Common myeloid progenitor, CD34-positive (primary cell): ENCODE results near the gene RNU7-1.

ENCODE experiments used
- CTCF ChIA-PET: fragments of 350-600 bp; sonication (Branson Sonifier 250); formaldehyde crosslinking; loops from one replicate; lab custom pipeline; 2021; ENCODE audit warnings: antibody characterized with exemption; lab: Charles Lee
- POLR2A ChIA-PET: fragments of 350-600 bp; sonication (Branson Sonifier 250); formaldehyde crosslinking; loops from one replicate; lab custom pipeline; 2021; ENCODE audit warnings: antibody characterized with exemption; lab: Charles Lee
- DNase-seq, 3 donors: peaks; one replicate each; pipeline versions ENCODE4 v3.0.0 to v3.0.0-alpha.2; 2013
- H3K27ac ChIP-seq, 2 experiments: 1 replicate in 1 of 2; 2 replicates in 1 of 2; pipeline ENCODE4 v1.7.0; 2013; ENCODE audit warnings: inconsistent platforms in 2 of 2, low read length in 2 of 2, mild to moderate bottlenecking in 2 of 2, low read depth in 1 of 2, moderate library complexity in 1 of 2; ENCODE audit not compliant: severe bottlenecking in 2 of 2, insufficient read depth in 1 of 2, poor library complexity in 1 of 2
- H3K27me3 ChIP-seq, 5 experiments: replicated peaks in 2 of 5; 1 replicate in 3 of 5; 2 replicates in 2 of 5; pipeline versions ENCODE4 v1.6.1 to v1.7.0; 2013; ENCODE audit warnings: low read length in 4 of 5, mild to moderate bottlenecking in 2 of 5, moderate library complexity in 2 of 5, inconsistent platforms in 1 of 5; ENCODE audit not compliant: insufficient read depth in 5 of 5, control insufficient read depth in 4 of 5
- H3K36me3 ChIP-seq, 4 experiments: 1 replicate in 2 of 4; 2 replicates in 2 of 4; pipeline versions ENCODE4 v1.6.1 to v1.7.0; 2013; ENCODE audit warnings: low read length in 3 of 4, control low read depth in 1 of 4, mild to moderate bottlenecking in 1 of 4; ENCODE audit not compliant: control insufficient read depth in 4 of 4, insufficient read depth in 4 of 4
- H3K4me1 ChIP-seq, 4 experiments: 1 replicate in 3 of 4; 2 replicates in 1 of 4; pipeline versions ENCODE4 v1.6.1 to v1.7.1; 2013; ENCODE audit warnings: low read length in 3 of 4, mild to moderate bottlenecking in 3 of 4, control low read depth in 1 of 4, inconsistent platforms in 1 of 4, moderate library complexity in 1 of 4; ENCODE audit not compliant: control insufficient read depth in 4 of 4, insufficient read depth in 4 of 4; ENCODE audit errors: control extremely low read depth in 1 of 4
- H3K4me3 ChIP-seq, 7 experiments: 1 replicate in 4 of 7; 2 replicates in 3 of 7; pipeline versions ENCODE4 v1.5.1 to v1.7.0; 2013; ENCODE audit warnings: mild to moderate bottlenecking in 7 of 7, low read length in 6 of 7, moderate library complexity in 6 of 7, inconsistent platforms in 2 of 7, low read depth in 2 of 7, control low read depth in 1 of 7; ENCODE audit not compliant: insufficient read depth in 4 of 7, control insufficient read depth in 1 of 7; ENCODE audit errors: extremely low read depth in 1 of 7
- H3K9me3 ChIP-seq, 5 experiments: 1 replicate in 4 of 5; 2 replicates in 1 of 5; pipeline versions ENCODE4 v1.6.1 to v1.7.1; 2013; ENCODE audit warnings: low read length in 4 of 5, mild to moderate bottlenecking in 2 of 5, inconsistent platforms in 1 of 5, low read depth in 1 of 5, moderate library complexity in 1 of 5; ENCODE audit not compliant: control insufficient read depth in 4 of 5, insufficient read depth in 2 of 5; ENCODE audit errors: control extremely low read depth in 1 of 5
- WGBS: methylation state at CpG from one replicate; pipeline ENCODE4 v1.1.5; 2013; ENCODE audit not compliant: insufficient coverage; 5-methylcytosine and 5-hydroxymethylcytosine counted together

The RNU7-1 gene

DNA sequence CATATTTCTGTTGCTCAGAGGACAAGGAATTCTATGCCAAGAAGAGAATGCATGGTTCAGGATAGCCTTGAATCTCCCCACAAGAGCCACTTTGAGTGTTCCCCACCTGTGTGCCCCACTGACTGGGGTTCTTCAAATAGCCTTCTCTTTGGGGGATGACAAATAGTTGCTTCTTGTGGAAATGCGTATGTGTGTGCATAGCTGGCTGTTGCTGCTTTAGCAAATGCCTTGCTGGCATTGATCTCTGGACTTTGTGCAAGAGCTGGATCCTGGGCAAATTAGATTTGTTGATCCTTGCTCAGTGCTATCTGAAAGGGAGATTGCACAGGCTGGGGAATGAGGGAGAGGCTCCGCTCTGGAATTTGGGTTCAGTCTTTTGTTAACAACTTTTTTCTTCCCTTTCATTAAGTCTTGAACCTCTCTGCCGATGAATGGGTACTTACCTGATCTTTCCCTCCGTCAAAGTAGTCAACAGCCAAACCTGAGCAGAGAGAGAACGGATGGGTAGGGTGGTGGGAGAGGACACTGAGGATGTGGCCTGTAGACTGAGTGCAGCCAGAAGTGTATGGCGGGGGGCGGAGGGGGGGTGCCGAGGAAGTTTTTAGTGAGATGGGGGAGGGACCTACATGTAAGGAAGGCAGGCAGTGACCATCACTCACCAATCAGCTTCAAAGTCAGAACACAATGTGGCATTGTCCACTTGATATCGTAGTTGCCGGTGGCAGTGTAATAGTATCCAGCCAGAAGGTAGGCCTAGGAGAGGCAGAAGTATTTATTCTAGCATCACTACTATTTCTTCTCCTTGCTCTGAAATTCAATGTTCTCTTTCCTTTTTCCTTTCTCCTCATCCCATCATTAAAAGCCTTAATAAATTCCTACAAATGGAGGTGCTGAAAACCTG lies 37.8 kb downstream of the RNU7-1 start:
- H3K36me3 ChIP-seq: peaks cover 26 to 82% (median 68%) of the 10 kb centered on the region in 4 experiments
- DNase-seq: no peak
- H3K9me3 ChIP-seq: no peaks in the 10 kb centered on the region
- H3K4me3 ChIP-seq: no peak overlapping the region
- WGBS: 95% methylated on average over 7 of the region's 10 CpGs
- H3K27ac ChIP-seq: no peak overlapping the region
- CTCF ChIA-PET: no interaction called here
- H3K27me3 ChIP-seq: no peaks in the 10 kb centered on the region
- POLR2A ChIA-PET: no interaction called here
- peaks cover 0 to 3% (median 0%) of the 10 kb centered on the region in 4 experiments for H3K4me1 ChIP-seq

DNA sequence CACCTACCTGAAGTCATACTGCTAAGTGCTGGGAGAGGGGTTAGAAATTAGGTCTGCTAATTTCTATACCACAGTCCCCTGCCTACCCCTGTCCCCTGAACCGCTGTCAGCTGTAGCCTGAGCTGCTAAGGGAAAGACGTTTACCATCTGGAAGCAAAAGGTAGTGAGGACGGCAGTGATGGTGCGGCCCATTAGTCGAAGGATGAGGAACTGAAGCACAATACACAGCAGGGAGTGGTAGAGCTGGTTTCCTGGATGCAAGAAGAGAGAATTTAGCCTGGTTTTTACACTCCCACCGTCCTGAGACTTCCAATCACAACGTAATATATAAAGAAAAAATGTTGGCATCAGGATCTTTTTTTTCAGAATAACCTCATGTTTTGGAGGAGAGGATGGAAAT lies 38.9 kb downstream of the RNU7-1 start:
- H3K4me3 ChIP-seq: no peak overlapping the region
- ChIA-PET POLR2A (no interaction called here), CTCF (interaction anchor here (1.0 kb wide), 1 partner anchor 39 kb away, joined by 3 read pairs; the partner anchor contains the start of genes C12orf57 and RNU7-1)
- H3K4me1 ChIP-seq: peaks cover 0 to 3% (median 0%) of the 10 kb centered on the region in 4 experiments
- no peaks in the 10 kb centered on the region for H3K27me3 ChIP-seq
- H3K36me3 ChIP-seq: peaks cover 22 to 71% (median 63%) of the 10 kb centered on the region in 4 experiments
- no peaks in the 10 kb centered on the region for H3K9me3 ChIP-seq
- no peak for DNase-seq
- WGBS: 94% methylated on average over 3 of the region's 7 CpGs
- no peak overlapping the region for H3K27ac ChIP-seq

DNA sequence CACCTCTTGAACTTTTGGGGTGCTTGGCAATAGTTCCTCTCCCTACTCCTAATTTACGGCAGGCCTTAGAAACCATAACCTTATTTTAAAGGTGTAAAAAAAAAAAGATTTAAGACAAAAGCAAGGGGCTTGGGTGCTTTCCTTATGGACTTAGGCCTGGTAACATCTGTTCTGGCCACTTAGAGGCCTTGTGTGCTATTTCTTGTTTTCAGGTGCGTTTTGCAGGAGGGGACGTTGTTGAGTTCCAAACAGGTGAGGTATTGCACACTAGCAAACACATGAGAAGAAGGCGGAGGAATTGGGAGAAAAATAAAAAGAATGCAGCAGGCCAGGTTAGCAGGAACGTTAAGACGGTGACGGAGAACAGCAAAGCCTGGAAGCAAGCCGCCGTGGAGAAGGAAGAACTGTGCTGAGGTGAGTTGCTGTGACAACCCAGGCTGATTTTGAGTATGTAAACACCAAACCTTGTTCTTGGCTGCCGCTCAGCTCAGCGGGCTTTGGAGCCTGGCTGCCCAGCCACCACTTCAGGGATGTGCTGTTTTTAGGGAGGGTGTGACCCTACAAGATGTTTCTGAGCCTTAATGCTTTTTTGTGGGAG lies 44.4 kb downstream of the RNU7-1 start:
- CTCF ChIA-PET: no interaction called here

More for the DNA sequence above, 44.4 kb downstream of the RNU7-1 start:
- Histone ChIP-seq H3K9me3 (no peaks in the 10 kb centered on the region), H3K4me1 (no peaks in the 10 kb centered on the region), H3K27me3 (no peaks in the 10 kb centered on the region), H3K36me3 (peaks cover 8 to 34% (median 23%) of the 10 kb centered on the region in 4 experiments), H3K4me3 (no peak overlapping the region), H3K27ac (no peak overlapping the region)
- POLR2A ChIA-PET: no interaction called here
- 94% methylated on average over 10 of the region's 11 CpGs for WGBS
- no peak for DNase-seq
